Activated CD8-positive, alpha-beta memory T cell treated with anti-CD3 and anti-CD28 coated beads, Interleukin-2, amount 50 U/mL, for 1 hour (primary cell): ENCODE results near the gene CCDC17.
"Not testable (repeated sequence)": the region's sequence is repeated elsewhere in the genome, so short reads cannot be mapped to it uniquely, and the experiment has no call there.

ENCODE experiments used
- DNase-seq: peaks from one replicate; pipeline ENCODE4 v3.0.0-alpha.2; 2020; ENCODE audit errors: extremely low read depth

Gene CCDC17

GRCh38 chr1:45621895-45622523, 1.8 kb downstream of the CCDC17 start:
- no peak for DNase-seq

- DNase-seq = no peak
Observed at GRCh38 chr1:45621501-45621836, 2.4 kb downstream of the CCDC17 start.

GRCh38 chr1:45620588-45621500, 3.0 kb downstream of the CCDC17 start:
- DNase-seq = no peak

GRCh38 chr1:45619149-45619921, 4.5 kb downstream of the CCDC17 start:
- no peak for DNase-seq

GRCh38 chr1:45617618-45618017, 6.2 kb downstream of the CCDC17 start:
- no peak for DNase-seq

- no peak for DNase-seq
Observed at GRCh38 chr1:45615885-45616284, 8.0 kb downstream of the CCDC17 start.

GRCh38 chr1:45612941-45613579, 10.8 kb downstream of the CCDC17 start:
- no peak for DNase-seq

- no peak for DNase-seq
Observed at GRCh38 chr1:45610589-45611226, 13.1 kb downstream of the CCDC17 start.

- no peak for DNase-seq
Observed at GRCh38 chr1:45608175-45609156, 15.4 kb downstream of the CCDC17 start.

GRCh38 chr1:45607404-45608074, 16.3 kb downstream of the CCDC17 start:
- DNase-seq = no peak

GRCh38 chr1:45604239-45604638, 19.6 kb downstream of the CCDC17 start:
- no peak for DNase-seq

- not testable (repeated sequence) for DNase-seq
Observed at GRCh38 chr1:45596765-45597164, 27.1 kb downstream of the CCDC17 start.

GRCh38 chr1:45594412-45594811, 29.4 kb downstream of the CCDC17 start:
- DNase-seq = no peak

GRCh38 chr1:45589861-45590260, 34.0 kb downstream of the CCDC17 start:
- DNase-seq = no peak

GRCh38 chr1:45586769-45587168, 37.1 kb downstream of the CCDC17 start:
- DNase-seq = no peak

- no peak for DNase-seq
Observed at GRCh38 chr1:45585496-45586075, 38.3 kb downstream of the CCDC17 start.

GRCh38 chr1:45585110-45585426, 38.8 kb downstream of the CCDC17 start:
- DNase-seq = no peak

- DNase-seq = peak; percentile 58
Observed at GRCh38 chr1:45584351-45585109, 39.3 kb downstream of the CCDC17 start.
